Loucy (cell line): ENCODE measurements around the gene DCPS.

Experiments
- EZH2phosphoT487 ChIP-seq: fragments of 200-600 bp; IDR thresholded peaks from 2 replicates; pipeline ENCODE4 v1.6.1; 2018; ENCODE audit warnings: antibody characterized with exemption, mild to moderate bottlenecking, moderate library complexity, borderline replicate concordance
- TF ChIP-seq, protein P1 (sequence below): fragments of 200-600 bp; sonication (generic); conservative IDR thresholded peaks from 2 replicates; pipeline ENCODE4 v1.5.1; 2014; ENCODE audit warnings: mild to moderate bottlenecking, antibody characterized with exemption, low read length

- TF ChIP-seq, protein P1, sequence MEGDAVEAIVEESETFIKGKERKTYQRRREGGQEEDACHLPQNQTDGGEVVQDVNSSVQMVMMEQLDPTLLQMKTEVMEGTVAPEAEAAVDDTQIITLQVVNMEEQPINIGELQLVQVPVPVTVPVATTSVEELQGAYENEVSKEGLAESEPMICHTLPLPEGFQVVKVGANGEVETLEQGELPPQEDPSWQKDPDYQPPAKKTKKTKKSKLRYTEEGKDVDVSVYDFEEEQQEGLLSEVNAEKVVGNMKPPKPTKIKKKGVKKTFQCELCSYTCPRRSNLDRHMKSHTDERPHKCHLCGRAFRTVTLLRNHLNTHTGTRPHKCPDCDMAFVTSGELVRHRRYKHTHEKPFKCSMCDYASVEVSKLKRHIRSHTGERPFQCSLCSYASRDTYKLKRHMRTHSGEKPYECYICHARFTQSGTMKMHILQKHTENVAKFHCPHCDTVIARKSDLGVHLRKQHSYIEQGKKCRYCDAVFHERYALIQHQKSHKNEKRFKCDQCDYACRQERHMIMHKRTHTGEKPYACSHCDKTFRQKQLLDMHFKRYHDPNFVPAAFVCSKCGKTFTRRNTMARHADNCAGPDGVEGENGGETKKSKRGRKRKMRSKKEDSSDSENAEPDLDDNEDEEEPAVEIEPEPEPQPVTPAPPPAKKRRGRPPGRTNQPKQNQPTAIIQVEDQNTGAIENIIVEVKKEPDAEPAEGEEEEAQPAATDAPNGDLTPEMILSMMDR: no peak
- no peak for TF ChIP-seq EZH2phosphoT487
These were observed 15.5 kb downstream of the DCPS start for GRCh38 chr11:126319374-126319740.
